Heart left ventricle (tissue), 13 donors: Measurements from ENCODE around the gene ZNF71.

Experiments used
- POLR2A ChIP-seq, 2 donors: fragments of 450-650 bp; IDR thresholded peaks; one replicate each; pipeline ENCODE4 v1.6.1; 2017; ENCODE audit warnings: antibody characterized with exemption in 2 of 2, mild to moderate bottlenecking in 2 of 2, moderate library complexity in 2 of 2
- TF ChIP-seq, protein P1 (sequence below), 12 donors: fragments of 200-600 bp; sonication (generic) in 4 of 12; IDR thresholded peaks; one replicate each; pipeline versions ENCODE4 v1.5.0 to v1.8.0; 2018 to 2022; ENCODE audit warnings: antibody characterized with exemption in 12 of 12, mild to moderate bottlenecking in 5 of 12
- donor health status: ischemic (EF 13 %, LVEDD 7.1; RV severe dilation, severe dysfunction).
- donor health status: DM: no; HTN: yes; CAD: no.
- donor health status: DM: no; HTN: no; CAD: no.
- donor health status: ischemic (EF 25% LVEDD 6.9; RV normal size, moderate dysfunction).
- donor health status: ischemic (EF 25% LVEDD 5.7; RV mildly dilated, moderate dysfunction).
- donor health status: ischemic (EF 35%, LVEDD 5.7; RV mildly dilated, moderate dysfunction).
- donor health status: nonischemic (EF 11% LVEDD 7.7; RV severe dilation, severe dysfunction).
- donor health status: DM: yes; HTN: yes; CAD: no.
- donor health status: PGD.
- donor health status: ischemic (EF 29% LVEDD 5.4; RV normal size, mild dysfunction).
- donor health status: nonischemic (EF 23%, LVEDD 6.1; RV moderate dilation, normal function).

- TF ChIP-seq, protein P1, sequence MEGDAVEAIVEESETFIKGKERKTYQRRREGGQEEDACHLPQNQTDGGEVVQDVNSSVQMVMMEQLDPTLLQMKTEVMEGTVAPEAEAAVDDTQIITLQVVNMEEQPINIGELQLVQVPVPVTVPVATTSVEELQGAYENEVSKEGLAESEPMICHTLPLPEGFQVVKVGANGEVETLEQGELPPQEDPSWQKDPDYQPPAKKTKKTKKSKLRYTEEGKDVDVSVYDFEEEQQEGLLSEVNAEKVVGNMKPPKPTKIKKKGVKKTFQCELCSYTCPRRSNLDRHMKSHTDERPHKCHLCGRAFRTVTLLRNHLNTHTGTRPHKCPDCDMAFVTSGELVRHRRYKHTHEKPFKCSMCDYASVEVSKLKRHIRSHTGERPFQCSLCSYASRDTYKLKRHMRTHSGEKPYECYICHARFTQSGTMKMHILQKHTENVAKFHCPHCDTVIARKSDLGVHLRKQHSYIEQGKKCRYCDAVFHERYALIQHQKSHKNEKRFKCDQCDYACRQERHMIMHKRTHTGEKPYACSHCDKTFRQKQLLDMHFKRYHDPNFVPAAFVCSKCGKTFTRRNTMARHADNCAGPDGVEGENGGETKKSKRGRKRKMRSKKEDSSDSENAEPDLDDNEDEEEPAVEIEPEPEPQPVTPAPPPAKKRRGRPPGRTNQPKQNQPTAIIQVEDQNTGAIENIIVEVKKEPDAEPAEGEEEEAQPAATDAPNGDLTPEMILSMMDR (IDR thresholded peaks at IDR 0.05), result no peak
- no peak for TF ChIP-seq POLR2A (IDR thresholded peaks at IDR 0.05)
Measured at GRCh38 chr19:56623006-56623405, 27.9 kb downstream of the ZNF71 start.
